Measurements from ENCODE around the gene SELENOO.

GRCh38 chr22:50204571-50204970, 3.8 kb downstream of the SELENOO start:
- TF ChIP-seq EZH2phosphoT487 (IDR thresholded peaks at IDR 0.05; ENCODE audit: low read depth, severe bottlenecking, unreplicated experiment) (no peak), CTCF (IDR thresholded peaks at IDR 0.05; ENCODE audit: poor library complexity) (no peak)

All from hepatocyte (in vitro differentiated cells).